ENCODE measurements around the gene SPTBN1.
A peak's percentile ranks its signal among the peaks of the same experiment; 100 is the strongest.

The SPTBN1 gene

GRCh38 chr2:54603796-54604195 is 147.7 kb downstream of the SPTBN1 start:
- no peak for DNase-seq (ENCODE audit: low read depth)
- H3K4me3 ChIP-seq (ENCODE audit: control insufficient read depth, low read depth, low read length): no peak overlapping the region
- no peak for TF ChIP-seq CTCF (conservative IDR thresholded peaks at IDR 0.05; ENCODE audit: control insufficient read depth, insufficient read depth, low read depth, low read length)

- DNase-seq (ENCODE audit: low read depth): no peak
- H3K4me3 ChIP-seq (ENCODE audit: control insufficient read depth, low read depth, low read length): no peak overlapping the region
- TF ChIP-seq CTCF (conservative IDR thresholded peaks at IDR 0.05; ENCODE audit: control insufficient read depth, insufficient read depth, low read depth, low read length): no peak
Observed at GRCh38 chr2:54604871-54605270, 148.7 kb downstream of the SPTBN1 start.

GRCh38 chr2:54605836-54606235 is 149.7 kb downstream of the SPTBN1 start:
- TF ChIP-seq CTCF (conservative IDR thresholded peaks at IDR 0.05; ENCODE audit: control insufficient read depth, insufficient read depth, low read depth, low read length): no peak
- DNase-seq (ENCODE audit: low read depth): no peak
- H3K4me3 ChIP-seq (ENCODE audit: control insufficient read depth, low read depth, low read length): no peak overlapping the region

- no peak overlapping the region for H3K4me3 ChIP-seq (ENCODE audit: control insufficient read depth, low read depth, low read length)
- no peak for TF ChIP-seq CTCF (conservative IDR thresholded peaks at IDR 0.05; ENCODE audit: control insufficient read depth, insufficient read depth, low read depth, low read length)
- peak; percentile 55 for DNase-seq (ENCODE audit: low read depth)
Observed at GRCh38 chr2:54606393-54606958, 150.3 kb downstream of the SPTBN1 start.

GRCh38 chr2:54608224-54608623 is 152.1 kb downstream of the SPTBN1 start:
- no peak for TF ChIP-seq CTCF (conservative IDR thresholded peaks at IDR 0.05; ENCODE audit: control insufficient read depth, insufficient read depth, low read depth, low read length)
- no peak overlapping the region for H3K4me3 ChIP-seq (ENCODE audit: control insufficient read depth, low read depth, low read length)
- DNase-seq (ENCODE audit: low read depth): no peak

GRCh38 chr2:54609241-54609640 is 153.1 kb downstream of the SPTBN1 start:
- TF ChIP-seq CTCF (conservative IDR thresholded peaks at IDR 0.05; ENCODE audit: control insufficient read depth, insufficient read depth, low read depth, low read length): no peak
- H3K4me3 ChIP-seq (ENCODE audit: control insufficient read depth, low read depth, low read length): no peak overlapping the region
- no peak for DNase-seq (ENCODE audit: low read depth)

- H3K4me3 ChIP-seq (ENCODE audit: control insufficient read depth, low read depth, low read length): no peak overlapping the region
- TF ChIP-seq CTCF (conservative IDR thresholded peaks at IDR 0.05; ENCODE audit: control insufficient read depth, insufficient read depth, low read depth, low read length): no peak
- DNase-seq (ENCODE audit: low read depth): no peak
Observed at GRCh38 chr2:54609647-54610046, 153.5 kb downstream of the SPTBN1 start.
